HFF-Myc (cell line): ENCODE results near the gene PRKAR1A.

ENCODE experiments used
- DNase-seq: peaks from one replicate; pipeline ENCODE4 v3.0.0-alpha.2; 2011; ENCODE audit warnings: low read depth; ENCODE audit errors: extremely low read depth
- H3K4me3 ChIP-seq: replicated peaks from 2 replicates; pipeline ENCODE4 v1.5.1; 2011; ENCODE audit warnings: low read depth, mild to moderate bottlenecking, control low read depth, low read length
- CTCF ChIP-seq: IDR thresholded peaks from 2 replicates; pipeline ENCODE4 v1.5.1; 2012; ENCODE audit warnings: mild to moderate bottlenecking, low read depth, low read length, control low read depth; ENCODE audit errors: missing control alignments

PRKAR1A gene

DNA sequence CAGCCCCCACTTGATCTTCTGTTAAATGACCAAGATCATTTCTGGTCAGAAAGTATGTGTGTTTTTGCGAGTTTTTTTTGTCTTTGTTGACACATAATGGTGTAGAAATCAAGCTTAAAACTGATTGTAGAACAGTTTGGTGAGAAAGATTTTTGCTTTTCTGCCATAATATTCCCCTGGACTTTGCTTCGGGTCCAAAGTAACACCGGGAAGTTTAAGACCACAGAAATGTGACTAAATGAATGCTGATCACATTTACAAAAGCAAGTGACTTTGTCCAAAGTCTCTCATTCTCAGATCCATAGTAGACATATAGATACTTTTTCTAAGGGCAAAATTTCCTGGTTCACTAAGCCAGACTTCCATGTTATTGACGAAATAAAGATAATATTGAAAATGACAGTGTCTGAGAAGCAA is 86.3 kb downstream of the PRKAR1A start:
- H3K4me3 ChIP-seq: peak overlapping the region; percentile 52
- no peak for DNase-seq
- TF ChIP-seq CTCF: no peak

- DNase-seq: no peak
- TF ChIP-seq CTCF: no peak
- peak overlapping the region; percentile 52 for H3K4me3 ChIP-seq
These were observed 86.9 kb downstream of the PRKAR1A start for GRCh38 chr17:68599091-68599490.

DNA sequence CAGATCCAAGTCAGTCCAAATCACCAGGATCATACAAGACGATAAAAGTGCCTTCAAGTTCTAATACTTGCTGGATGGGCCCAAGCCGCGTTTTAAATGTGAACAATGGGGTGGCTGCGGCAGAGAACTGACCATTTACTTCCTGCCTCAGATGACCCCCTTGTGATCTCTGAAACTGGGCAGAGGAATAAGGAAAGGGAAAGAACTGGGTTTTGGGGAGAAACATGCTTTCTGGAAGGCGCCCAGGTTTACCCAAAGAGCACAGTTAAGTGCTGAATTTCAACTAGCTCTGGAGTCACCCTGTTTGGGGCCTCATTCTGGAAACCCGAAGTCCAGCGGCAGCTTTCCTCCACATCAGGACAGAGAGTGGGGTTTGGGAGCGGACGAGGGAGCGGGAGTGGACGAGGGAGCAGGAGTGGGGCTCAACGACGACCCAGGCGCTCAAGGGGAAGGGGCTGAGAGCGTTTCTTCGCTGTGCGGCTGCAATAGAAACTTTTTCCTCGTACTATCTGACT is 87.4 kb downstream of the PRKAR1A start:
- TF ChIP-seq CTCF: no peak
- H3K4me3 ChIP-seq: peak overlapping the region; percentile 52
- DNase-seq: no peak

- peak overlapping the region; percentile 52 for H3K4me3 ChIP-seq
- DNase-seq: no peak
- peak; percentile 30 for TF ChIP-seq CTCF
These were observed 88.1 kb downstream of the PRKAR1A start for GRCh38 chr17:68600067-68600930.
